Thymus (tissue), 11 donors: ENCODE data around the gene SLC39A11. TPM values are rescaled to one million over a fixed set of nuclear protein-coding genes. Genes with fewer than 3 reads are reported as not detected.

Experiments used
- DNase-seq, 9 donors: peaks; one replicate each; pipeline ENCODE4 v3.0.0-alpha.2; 2013; ENCODE audit warnings: low spot score in 9 of 9, low read depth in 6 of 9, missing footprints in 1 of 9
- H3K27ac ChIP-seq, 2 donors: one replicate each; pipeline ENCODE4 v1.5.1; 2013; ENCODE audit warnings: control low read depth in 1 of 2, low read depth in 1 of 2, low read length in 1 of 2, mild to moderate bottlenecking in 1 of 2, moderate library complexity in 1 of 2
- H3K27me3 ChIP-seq, 2 donors: one replicate each; pipeline ENCODE4 v1.5.1; 2013; ENCODE audit warnings: low read length in 1 of 2; ENCODE audit not compliant: control insufficient read depth in 2 of 2, insufficient read depth in 1 of 2
- H3K36me3 ChIP-seq, 2 donors: one replicate each; pipeline ENCODE4 v1.5.1; 2013; ENCODE audit warnings: low read length in 1 of 2, mild to moderate bottlenecking in 1 of 2, moderate library complexity in 1 of 2; ENCODE audit not compliant: control insufficient read depth in 2 of 2, insufficient read depth in 2 of 2
- H3K4me1 ChIP-seq, 2 donors: one replicate each; pipeline ENCODE4 v1.5.1; 2013; ENCODE audit warnings: low read length in 2 of 2; ENCODE audit not compliant: control insufficient read depth in 2 of 2, insufficient read depth in 2 of 2
- H3K4me3 ChIP-seq, 2 donors: one replicate each; pipeline ENCODE4 v1.5.1; 2013; ENCODE audit warnings: low read length in 2 of 2, control low read depth in 1 of 2, mild to moderate bottlenecking in 1 of 2
- H3K9me3 ChIP-seq, 2 donors: one replicate each; pipeline ENCODE4 v1.5.1; 2013; ENCODE audit warnings: low read length in 1 of 2, mild to moderate bottlenecking in 1 of 2; ENCODE audit not compliant: control insufficient read depth in 2 of 2, insufficient read depth in 1 of 2
- WGBS: extraction: QIAGEN DNeasy Blood & Tissue Kit; methylation state at CpG from one replicate; pipeline ENCODE4 v1.1.7; 2013; 5-methylcytosine and 5-hydroxymethylcytosine counted together
- polyA plus RNA-seq: library from polyadenylated mRNA; stranded (reverse); fragments of 200-250 nt; gene quantifications from one replicate; pipeline ENCODE4 v1.2.3, GENCODE V29; 2013
- total RNA-seq: library from RNA; stranded (reverse); fragments of 120-200 nt; gene quantifications from one replicate; pipeline ENCODE4 v1.2.4, GENCODE V29; 2013
- donor health status: healthy.

SLC39A11 gene
- total and polyA plus RNA-seq, 2 donors, result 7.4 to 8.7 TPM

DNA sequence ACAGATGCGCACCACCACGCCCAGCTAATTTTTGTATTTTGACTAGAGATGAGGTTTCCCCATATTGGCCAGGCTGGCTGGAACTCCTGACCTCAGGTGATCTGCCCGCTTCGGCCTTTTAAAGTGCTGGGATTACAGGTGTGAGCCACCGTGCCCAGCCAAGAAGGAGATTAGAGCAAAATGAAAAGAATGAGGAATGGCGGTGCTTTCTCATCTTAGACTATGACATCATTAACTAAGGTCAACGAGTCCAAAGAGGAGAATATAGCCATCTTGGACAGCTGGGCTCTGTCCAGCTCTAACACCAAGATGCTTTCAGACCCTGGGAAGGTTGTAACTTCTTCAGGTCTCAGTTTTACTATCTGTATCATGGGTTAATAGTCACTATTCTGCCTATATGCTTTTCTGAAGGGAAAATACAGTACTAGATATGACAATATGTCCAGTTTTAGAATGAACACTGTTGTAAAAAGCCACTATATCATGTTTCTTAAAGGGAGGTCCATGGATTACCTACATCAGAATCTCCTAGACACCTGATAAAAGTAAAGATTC is 76.7 kb downstream of the SLC39A11 start:
- WGBS, result 89% methylated on average over 7 of the region's 7 CpGs
- no peak overlapping the region for H3K27ac ChIP-seq
- no peaks in the 10 kb centered on the region for H3K36me3 ChIP-seq
- no peak overlapping the region for H3K4me3 ChIP-seq
- no peaks in the 10 kb centered on the region for H3K27me3 ChIP-seq
- H3K9me3 ChIP-seq, result no peaks in the 10 kb centered on the region
- peaks cover 6 to 7% of the 10 kb centered on the region in 2 donors for H3K4me1 ChIP-seq
- DNase-seq, result no peak

GRCh38 chr17:73013816-73014663 is 78.4 kb downstream of the SLC39A11 start:
- no peak overlapping the region for H3K27ac ChIP-seq
- H3K27me3 ChIP-seq, result no peaks in the 10 kb centered on the region
- no peaks in the 10 kb centered on the region for H3K36me3 ChIP-seq
- no peaks in the 10 kb centered on the region for H3K9me3 ChIP-seq
- no peak for DNase-seq
- no peak overlapping the region for H3K4me3 ChIP-seq
- 93% methylated on average over 14 of the region's 14 CpGs for WGBS
- H3K4me1 ChIP-seq, result peaks cover 6 to 7% of the 10 kb centered on the region in 2 donors

DNA sequence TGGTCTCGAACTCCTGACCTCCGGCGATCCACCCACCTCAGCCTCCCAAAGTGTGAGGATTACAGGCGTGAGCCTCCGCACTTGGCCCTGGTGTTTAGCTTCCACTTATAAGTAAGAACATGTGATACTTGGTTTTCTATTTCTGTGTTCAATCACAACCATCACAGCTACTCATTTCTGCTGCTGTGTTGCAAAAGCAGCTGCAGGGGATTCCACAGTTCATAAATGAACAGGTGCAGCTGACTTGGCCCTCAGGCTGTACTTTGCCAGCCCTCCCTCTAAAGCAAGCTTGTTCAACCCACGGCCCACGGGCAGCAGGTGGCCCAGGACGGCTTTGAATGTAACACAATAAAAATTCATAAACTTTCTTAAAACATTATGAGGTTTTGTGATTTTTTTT is 79.2 kb downstream of the SLC39A11 start:
- H3K4me3 ChIP-seq, result no peak overlapping the region
- no peaks in the 10 kb centered on the region for H3K36me3 ChIP-seq
- 59% methylated on average over 8 of the region's 8 CpGs for WGBS
- H3K27ac ChIP-seq, result no peak overlapping the region
- peak in 6 of 9 donors; percentile 7 to 40 (median 16) for DNase-seq
- H3K9me3 ChIP-seq, result no peaks in the 10 kb centered on the region
- peaks cover 6 to 7% of the 10 kb centered on the region in 2 donors for H3K4me1 ChIP-seq
- no peaks in the 10 kb centered on the region for H3K27me3 ChIP-seq

DNA sequence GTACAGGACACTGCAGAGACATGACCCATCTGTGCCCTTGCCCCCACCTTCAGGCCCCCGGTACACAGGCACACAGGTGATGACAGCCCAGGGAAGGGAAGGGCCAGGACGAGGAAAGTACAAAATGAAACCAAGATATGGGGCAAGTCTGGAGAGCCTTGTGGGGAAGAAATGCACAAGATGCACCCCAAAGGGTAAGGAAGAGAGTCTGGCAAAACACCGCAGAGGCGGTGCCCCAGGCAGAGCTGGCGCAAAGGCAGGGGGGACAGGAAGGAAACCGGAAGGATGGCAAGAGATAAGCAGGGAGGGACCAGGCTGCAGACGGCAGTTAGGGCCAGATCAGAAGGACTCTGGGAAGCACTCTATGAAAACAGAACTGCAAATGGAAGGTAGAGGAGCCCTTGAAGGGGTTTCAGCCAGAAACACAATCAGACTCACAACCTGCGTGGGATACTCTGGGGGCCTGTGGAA is 81.4 kb downstream of the SLC39A11 start:
- WGBS, result 37% methylated on average over 8 of the region's 8 CpGs
- Histone ChIP-seq H3K9me3 (no peaks in the 10 kb centered on the region), H3K27me3 (no peaks in the 10 kb centered on the region), H3K4me1 (peaks cover 6 to 7% of the 10 kb centered on the region in 2 donors), H3K4me3 (no peak overlapping the region), H3K36me3 (no peaks in the 10 kb centered on the region), H3K27ac (peak overlapping the region in 1 of 2 donors; percentile 20)
- DNase-seq, result peak in 3 of 9 donors; percentile 10 to 39 (median 13)

- peaks cover 6 to 7% of the 10 kb centered on the region in 2 donors for H3K4me1 ChIP-seq
- no peak overlapping the region for H3K27ac ChIP-seq
- no peak for DNase-seq
- H3K36me3 ChIP-seq, result no peaks in the 10 kb centered on the region
- no peaks in the 10 kb centered on the region for H3K9me3 ChIP-seq
- whole genome bisulfite sequencing, result 83% methylated on average over 7 of the region's 7 CpGs
- H3K27me3 ChIP-seq, result no peaks in the 10 kb centered on the region
- H3K4me3 ChIP-seq, result no peak overlapping the region
Measured at GRCh38 chr17:73010414-73010813, 82.1 kb downstream of the SLC39A11 start.

GRCh38 chr17:73007407-73007806 is 85.1 kb downstream of the SLC39A11 start:
- H3K27me3 ChIP-seq, result no peaks in the 10 kb centered on the region
- no peak for DNase-seq
- H3K4me3 ChIP-seq, result no peak overlapping the region
- no peak overlapping the region for H3K27ac ChIP-seq
- H3K36me3 ChIP-seq, result no peaks in the 10 kb centered on the region
- H3K4me1 ChIP-seq, result peaks cover 4 to 7% of the 10 kb centered on the region in 2 donors
- no peaks in the 10 kb centered on the region for H3K9me3 ChIP-seq
- WGBS, result 75% methylated on average over 7 of the region's 7 CpGs

GRCh38 chr17:73005360-73005759 is 87.1 kb downstream of the SLC39A11 start:
- no peak overlapping the region for H3K4me3 ChIP-seq
- WGBS, result 86% methylated on average over 8 of the region's 8 CpGs
- H3K27me3 ChIP-seq, result no peaks in the 10 kb centered on the region
- no peaks in the 10 kb centered on the region for H3K4me1 ChIP-seq
- no peak overlapping the region for H3K27ac ChIP-seq
- no peaks in the 10 kb centered on the region for H3K9me3 ChIP-seq
- DNase-seq, result no peak
- H3K36me3 ChIP-seq, result no peaks in the 10 kb centered on the region

- DNase-seq, result no peak
- Histone ChIP-seq H3K4me1 (no peaks in the 10 kb centered on the region), H3K27ac (no peak overlapping the region), H3K36me3 (no peaks in the 10 kb centered on the region), H3K27me3 (no peaks in the 10 kb centered on the region), H3K4me3 (no peak overlapping the region), H3K9me3 (peaks cover 0 to 1% of the 10 kb centered on the region in 2 donors)
- WGBS, result 94% methylated on average over 6 of the region's 6 CpGs
Measured at GRCh38 chr17:73003487-73003886, 89.0 kb downstream of the SLC39A11 start.

- Histone ChIP-seq H3K9me3 (peaks cover 0 to 1% of the 10 kb centered on the region in 2 donors), H3K4me1 (no peaks in the 10 kb centered on the region), H3K27me3 (no peaks in the 10 kb centered on the region), H3K36me3 (no peaks in the 10 kb centered on the region), H3K27ac (no peak overlapping the region), H3K4me3 (no peak overlapping the region)
- 98% methylated on average over 3 of the region's 3 CpGs for WGBS
- no peak for DNase-seq
Measured at GRCh38 chr17:73000832-73001231, 91.7 kb downstream of the SLC39A11 start.
